Neuronal stem cell (in vitro differentiated cells): Measurements from ENCODE around the gene CAMK1D.
A peak's percentile ranks its signal among the peaks of the same experiment; 100 is the strongest.
"Not testable (repeated sequence)": the region's sequence is repeated elsewhere in the genome, so short reads cannot be mapped to it uniquely, and the experiment has no call there.

ENCODE experiments used
- DNase-seq: peaks from one replicate; pipeline ENCODE4 v3.0.0-alpha.2; 2013; ENCODE audit warnings: low spot score
- H2AFZ ChIP-seq: one replicate; pipeline ENCODE4 v1.6.1; 2013; ENCODE audit warnings: mild to moderate bottlenecking, low read length, inconsistent platforms
- H2AK5ac ChIP-seq: 2 replicates; pipeline ENCODE4 v1.6.1; 2013; ENCODE audit warnings: low read depth, mild to moderate bottlenecking, inconsistent platforms, low read length, moderate library complexity, mixed read lengths
- H2BK120ac ChIP-seq: 2 replicates; pipeline ENCODE4 v1.6.1; 2013; ENCODE audit warnings: low read depth, mild to moderate bottlenecking, inconsistent platforms, low read length, moderate library complexity, mixed read lengths
- H2BK12ac ChIP-seq: one replicate; pipeline ENCODE4 v1.6.1; 2013; ENCODE audit warnings: low read length, inconsistent platforms
- H2BK15ac ChIP-seq: 2 replicates; pipeline ENCODE4 v1.6.1; 2013; ENCODE audit warnings: mild to moderate bottlenecking, low read length, inconsistent platforms, mixed read lengths
- H2BK5ac ChIP-seq: one replicate; pipeline ENCODE4 v1.6.1; 2013; ENCODE audit warnings: inconsistent platforms, mild to moderate bottlenecking, low read length, moderate library complexity
- H3K14ac ChIP-seq: one replicate; pipeline ENCODE4 v1.6.1; 2013; ENCODE audit warnings: low read length, inconsistent platforms
- H3K18ac ChIP-seq: 2 replicates; pipeline ENCODE4 v1.6.1; 2013; ENCODE audit warnings: low read length, inconsistent platforms
- H3K23ac ChIP-seq: 2 replicates; pipeline ENCODE4 v1.6.1; 2013; ENCODE audit warnings: low read depth, mild to moderate bottlenecking, mixed read lengths, low read length, inconsistent platforms; ENCODE audit not compliant: poor library complexity
- H3K27ac ChIP-seq: replicated peaks from 3 replicates; pipeline ENCODE4 v1.5.1; 2013; ENCODE audit warnings: low read length, inconsistent platforms
- H3K27me3 ChIP-seq, 3 experiments: 2 replicates each; pipeline ENCODE4 v1.6.1; 2013; ENCODE audit warnings: low read length in 3 of 3, mild to moderate bottlenecking in 2 of 3, inconsistent platforms in 1 of 3, low read depth in 1 of 3, mixed read lengths in 1 of 3, moderate library complexity in 1 of 3; ENCODE audit not compliant: control insufficient read depth in 3 of 3, insufficient read depth in 3 of 3
- H3K36me3 ChIP-seq, 2 donors: replicated peaks in 1 of 2; 2 replicates each; pipeline ENCODE4 v1.6.1; 2013; ENCODE audit warnings: low read length in 2 of 2; ENCODE audit not compliant: control insufficient read depth in 2 of 2, insufficient read depth in 2 of 2
- H3K4ac ChIP-seq: 2 replicates; pipeline ENCODE4 v1.6.1; 2013; ENCODE audit warnings: inconsistent platforms, mild to moderate bottlenecking, low read length, moderate library complexity
- H3K4me1 ChIP-seq, 2 donors: 1 replicate in 1 of 2; 2 replicates in 1 of 2; pipeline ENCODE4 v1.6.1; 2013; ENCODE audit warnings: low read length in 2 of 2, low read depth in 1 of 2; ENCODE audit not compliant: control insufficient read depth in 2 of 2, insufficient read depth in 1 of 2
- H3K4me2 ChIP-seq: one replicate; pipeline ENCODE4 v1.6.1; 2013; ENCODE audit warnings: mild to moderate bottlenecking, low read length, inconsistent platforms; ENCODE audit not compliant: insufficient read depth, poor library complexity, severe bottlenecking
- H3K4me3 ChIP-seq, 2 donors: 2 replicates each; pipeline ENCODE4 v1.5.1; 2013; ENCODE audit warnings: low read length in 2 of 2, mild to moderate bottlenecking in 2 of 2, inconsistent platforms in 1 of 2, moderate library complexity in 1 of 2
- H3K79me1 ChIP-seq: one replicate; pipeline ENCODE4 v1.6.1; 2013; ENCODE audit warnings: low read depth, mild to moderate bottlenecking, inconsistent platforms, low read length, moderate library complexity
- H3K9ac ChIP-seq: one replicate; pipeline ENCODE4 v1.6.1; 2013; ENCODE audit warnings: mild to moderate bottlenecking, low read depth, low read length, inconsistent platforms; ENCODE audit not compliant: poor library complexity
- H3K9me3 ChIP-seq, 2 donors: replicated peaks in 1 of 2; 2 replicates each; pipeline versions ENCODE3 to v1.6.1; 2013; ENCODE audit warnings: low read length in 2 of 2, mild to moderate bottlenecking in 2 of 2, inconsistent platforms in 1 of 2, low read depth in 1 of 2, mixed read lengths in 1 of 2, moderate library complexity in 1 of 2; ENCODE audit not compliant: control insufficient read depth in 2 of 2, insufficient read depth in 1 of 2
- H4K8ac ChIP-seq: one replicate; pipeline ENCODE4 v1.6.1; 2013; ENCODE audit warnings: low read depth, mild to moderate bottlenecking, inconsistent platforms, low read length, moderate library complexity
- H4K91ac ChIP-seq: one replicate; pipeline ENCODE4 v1.6.1; 2013; ENCODE audit warnings: low read length, low read depth, mild to moderate bottlenecking, inconsistent platforms; ENCODE audit not compliant: poor library complexity
- WGBS, 2 donors: extraction: QIAGEN DNeasy Blood & Tissue Kit; methylation state at CpG; one replicate each; pipeline ENCODE4 v1.1.7; 2013; ENCODE audit warnings: missing lambda C conversion rate in 2 of 2, mixed read lengths in 1 of 2; ENCODE audit not compliant: insufficient read length in 2 of 2, insufficient replicate concordance in 1 of 2; ENCODE audit errors: extremely low coverage in 2 of 2; 5-methylcytosine and 5-hydroxymethylcytosine counted together

Gene CAMK1D

DNA sequence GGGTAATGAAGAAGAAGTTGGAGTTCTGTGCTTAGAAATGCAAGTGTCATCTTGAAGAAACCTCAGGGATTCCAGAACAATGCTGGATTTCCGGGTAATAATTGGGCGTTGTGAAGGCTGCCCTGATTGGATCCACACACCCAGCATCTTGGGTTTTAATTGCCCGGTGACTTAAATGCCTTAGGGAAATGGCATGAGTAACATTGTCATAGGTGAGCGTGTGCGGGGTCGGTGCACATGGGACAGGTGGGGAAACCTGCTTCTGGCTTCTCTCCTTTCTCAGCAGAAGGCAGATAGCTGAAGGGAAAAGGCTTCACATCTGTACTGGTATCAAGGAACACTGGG lies 15.2 kb upstream of the CAMK1D start:
- Histone ChIP-seq H4K8ac (no peak overlapping the region), H3K4me2 (no peak overlapping the region), H3K9me3 (no peaks in the 10 kb centered on the region), H3K18ac (no peak overlapping the region), H3K27ac (no peak overlapping the region), H3K4me1 (peaks cover 0 to 4% of the 10 kb centered on the region in 2 donors), H2BK15ac (no peak overlapping the region), H3K36me3 (no peaks in the 10 kb centered on the region), H3K23ac (no peak overlapping the region), H3K9ac (no peak overlapping the region), H3K79me1 (no peaks in the 10 kb centered on the region), H3K27me3 (no peaks in the 10 kb centered on the region), H3K14ac (no peak overlapping the region), H2BK120ac (no peak overlapping the region), H3K4me3 (no peak overlapping the region), H2BK12ac (no peak overlapping the region), H3K4ac (no peak overlapping the region), H2AFZ (peak overlapping the region; percentile 55), H2AK5ac (no peak overlapping the region), H2BK5ac (no peak overlapping the region), H4K91ac (no peak overlapping the region)
- no peak for DNase-seq
- no CpG with 5 or more reads among the region's 6 CpGs for WGBS, 2 donors

DNA sequence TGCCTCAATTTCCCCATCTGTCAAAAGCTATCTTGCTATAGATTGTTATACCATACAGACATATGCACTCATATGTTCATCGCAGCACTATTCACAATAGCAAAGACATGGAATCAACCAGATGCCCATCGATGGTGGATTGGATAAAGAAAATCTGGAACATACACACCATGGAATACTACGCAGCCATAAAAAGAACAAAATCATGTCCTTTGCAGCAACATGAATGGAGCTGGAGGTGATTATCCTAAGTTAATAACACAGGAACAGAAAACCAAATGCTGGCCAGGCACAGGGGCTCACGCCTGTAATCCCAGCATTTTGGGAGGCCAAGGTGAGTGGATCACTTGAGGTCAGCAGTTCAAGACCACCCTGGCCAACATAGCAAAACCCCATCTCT lies 14.2 kb upstream of the CAMK1D start:
- H3K27ac ChIP-seq = not testable (repeated sequence)

DNA sequence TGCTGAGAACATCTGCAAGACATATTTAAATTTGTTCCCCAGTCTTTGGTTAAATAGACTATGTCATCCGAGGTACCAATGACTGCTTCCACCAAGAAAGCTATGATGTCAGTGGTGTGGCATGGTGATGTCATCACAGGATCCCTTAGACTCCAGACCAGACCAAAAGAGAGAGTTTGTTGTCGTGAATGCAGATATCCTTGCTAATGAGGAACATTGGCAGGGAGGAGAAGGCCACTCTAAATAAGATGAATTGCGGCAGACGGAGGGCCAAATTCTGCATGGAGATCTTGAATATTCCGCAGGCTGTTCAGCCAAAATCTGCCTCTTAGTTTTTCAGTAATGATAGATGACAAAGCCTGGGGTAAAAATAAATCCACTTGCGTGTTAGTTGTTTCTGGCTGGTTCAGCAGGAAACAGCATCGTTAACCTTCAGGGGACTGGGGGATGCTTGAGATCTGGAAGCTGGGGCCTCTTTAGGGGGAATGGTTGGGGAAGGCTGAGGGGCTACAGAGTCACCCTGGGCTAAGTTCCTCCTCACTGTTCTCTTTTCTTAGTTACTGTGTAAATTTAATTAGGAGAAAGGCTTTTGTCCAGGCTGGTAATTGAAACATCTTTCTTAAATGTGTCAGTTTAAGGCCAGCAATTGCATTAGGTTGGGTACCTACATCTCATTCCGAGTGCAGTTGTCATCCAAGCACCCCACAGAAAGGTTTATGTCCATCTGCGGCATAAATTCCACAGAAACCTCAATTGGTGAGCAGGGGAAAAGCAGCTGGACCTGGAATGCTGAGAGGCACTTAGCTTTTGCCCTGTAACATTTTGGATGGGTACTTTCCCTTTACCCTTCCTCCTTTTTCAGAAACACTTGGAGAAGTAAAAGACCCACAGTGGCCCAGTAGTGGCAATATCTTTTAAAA lies 11.6 kb upstream of the CAMK1D start:
- no peak for DNase-seq
- Histone ChIP-seq H4K8ac (no peak overlapping the region), H2BK15ac (no peak overlapping the region), H3K23ac (no peak overlapping the region), H4K91ac (no peak overlapping the region), H3K14ac (no peak overlapping the region), H2BK120ac (no peak overlapping the region), H3K36me3 (no peaks in the 10 kb centered on the region), H3K27ac (no peak overlapping the region), H2BK12ac (no peak overlapping the region), H3K4me2 (no peak overlapping the region), H2BK5ac (no peak overlapping the region), H2AK5ac (no peak overlapping the region), H3K27me3 (peaks cover 0 to 6% (median 0%) of the 10 kb centered on the region in 3 experiments), H3K4me1 (peaks cover 0 to 4% of the 10 kb centered on the region in 2 donors), H3K9ac (no peak overlapping the region), H3K18ac (no peak overlapping the region), H3K4ac (no peak overlapping the region), H2AFZ (no peak overlapping the region), H3K9me3 (no peaks in the 10 kb centered on the region), H3K79me1 (no peaks in the 10 kb centered on the region), H3K4me3 (no peak overlapping the region)
- no CpG with 5 or more reads among the region's 9 CpGs for WGBS, 2 donors

More for the DNA sequence above, 14.2 kb upstream of the CAMK1D start:
- H4K8ac ChIP-seq, H2BK120ac ChIP-seq, H3K18ac ChIP-seq, H2BK5ac ChIP-seq, DNase-seq, H3K9me3 ChIP-seq, H4K91ac ChIP-seq, H2AFZ ChIP-seq, H3K4me1 ChIP-seq, H2BK15ac ChIP-seq, H2AK5ac ChIP-seq, H3K4ac ChIP-seq, H3K23ac ChIP-seq, H3K27me3 ChIP-seq, H3K4me3 ChIP-seq, H3K36me3 ChIP-seq, H3K79me1 ChIP-seq, H2BK12ac ChIP-seq, H3K14ac ChIP-seq, H3K9ac ChIP-seq, H3K4me2 ChIP-seq: not testable (repeated sequence)
- no CpG with 5 or more reads among the region's 4 CpGs for WGBS, 2 donors

DNA sequence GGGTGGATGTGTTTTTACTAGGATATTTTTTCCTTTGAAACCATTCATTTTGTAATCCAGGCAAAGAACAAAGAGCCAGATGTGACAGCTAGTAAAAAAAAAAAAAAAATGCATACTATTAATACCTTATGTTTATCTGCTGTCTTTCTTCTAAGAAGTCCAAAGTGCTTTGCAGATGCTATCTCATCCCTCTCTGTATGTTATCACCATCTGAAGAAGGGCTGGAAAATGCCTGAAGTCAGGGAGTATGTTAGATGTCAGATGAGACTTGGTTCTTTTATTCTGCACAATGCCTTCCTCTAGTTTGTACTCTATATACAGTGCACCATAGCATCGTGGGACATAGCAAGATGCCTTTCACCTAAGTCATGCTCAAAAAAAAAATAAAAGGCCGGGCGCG lies 10.4 kb upstream of the CAMK1D start:
- Histone ChIP-seq H3K9ac (no peak overlapping the region), H3K4me3 (no peak overlapping the region), H2AK5ac (no peak overlapping the region), H3K4ac (no peak overlapping the region), H2BK120ac (no peak overlapping the region), H3K27ac (no peak overlapping the region), H3K18ac (no peak overlapping the region), H3K36me3 (no peaks in the 10 kb centered on the region), H4K91ac (no peak overlapping the region), H3K27me3 (peaks cover 0 to 6% (median 0%) of the 10 kb centered on the region in 3 experiments), H3K14ac (no peak overlapping the region), H2BK12ac (no peak overlapping the region), H3K9me3 (no peaks in the 10 kb centered on the region), H3K23ac (no peak overlapping the region), H2AFZ (no peak overlapping the region), H4K8ac (no peak overlapping the region), H2BK5ac (no peak overlapping the region), H3K4me2 (no peak overlapping the region), H2BK15ac (no peak overlapping the region), H3K79me1 (no peaks in the 10 kb centered on the region), H3K4me1 (peaks cover 0 to 4% of the 10 kb centered on the region in 2 donors)
- WGBS, 2 donors = no CpG with 5 or more reads among the region's 4 CpGs
- no peak for DNase-seq
